Esophagus muscularis mucosa (tissue), 3 donors: ENCODE data around the gene ZNF670.

Experiments used
- POLR2A ChIP-seq: fragments of 450-650 bp; IDR thresholded peaks from one replicate; pipeline ENCODE4 v1.6.1; 2017; ENCODE audit warnings: antibody characterized with exemption, moderate library complexity, mild to moderate bottlenecking, low read depth
- POLR2AphosphoS5 ChIP-seq, 2 donors: sonication (generic); formaldehyde crosslinking; IDR thresholded peaks; one replicate each; pipeline ENCODE4 v1.6.1; 2017; ENCODE audit warnings: antibody characterized with exemption in 2 of 2
- TF ChIP-seq, protein P1 (sequence below), 3 experiments: fragments of 200-600 bp in 2 of 3; fragments of 450-650 bp in 1 of 3; sonication (generic) in 2 of 3; IDR thresholded peaks; one replicate each; pipeline ENCODE4 v1.5.1; 2017 to 2019; ENCODE audit warnings: antibody characterized with exemption in 3 of 3, mild to moderate bottlenecking in 2 of 3, moderate library complexity in 1 of 3

DNA sequence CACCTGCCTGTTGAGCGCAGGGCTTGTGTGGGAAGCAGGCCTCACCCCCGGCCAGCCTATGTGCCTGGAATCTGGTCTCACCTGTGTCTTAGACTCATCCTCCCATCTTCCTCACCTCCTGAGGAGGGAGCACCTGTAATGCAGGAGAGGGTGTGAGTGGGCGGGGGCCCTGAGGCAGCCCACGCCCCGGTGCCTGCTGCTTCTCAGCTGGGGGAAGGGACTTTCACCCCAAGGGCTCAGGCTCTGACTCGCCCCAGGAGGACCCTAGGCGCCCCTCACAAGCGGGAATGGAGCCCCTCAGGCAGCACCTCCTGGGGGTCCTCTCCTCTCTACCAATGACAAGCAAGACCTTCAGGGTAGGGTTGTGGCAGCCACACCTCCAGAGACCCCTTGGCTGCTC lies 6.7 kb upstream of the ZNF670 start:
- TF ChIP-seq, protein P1, sequence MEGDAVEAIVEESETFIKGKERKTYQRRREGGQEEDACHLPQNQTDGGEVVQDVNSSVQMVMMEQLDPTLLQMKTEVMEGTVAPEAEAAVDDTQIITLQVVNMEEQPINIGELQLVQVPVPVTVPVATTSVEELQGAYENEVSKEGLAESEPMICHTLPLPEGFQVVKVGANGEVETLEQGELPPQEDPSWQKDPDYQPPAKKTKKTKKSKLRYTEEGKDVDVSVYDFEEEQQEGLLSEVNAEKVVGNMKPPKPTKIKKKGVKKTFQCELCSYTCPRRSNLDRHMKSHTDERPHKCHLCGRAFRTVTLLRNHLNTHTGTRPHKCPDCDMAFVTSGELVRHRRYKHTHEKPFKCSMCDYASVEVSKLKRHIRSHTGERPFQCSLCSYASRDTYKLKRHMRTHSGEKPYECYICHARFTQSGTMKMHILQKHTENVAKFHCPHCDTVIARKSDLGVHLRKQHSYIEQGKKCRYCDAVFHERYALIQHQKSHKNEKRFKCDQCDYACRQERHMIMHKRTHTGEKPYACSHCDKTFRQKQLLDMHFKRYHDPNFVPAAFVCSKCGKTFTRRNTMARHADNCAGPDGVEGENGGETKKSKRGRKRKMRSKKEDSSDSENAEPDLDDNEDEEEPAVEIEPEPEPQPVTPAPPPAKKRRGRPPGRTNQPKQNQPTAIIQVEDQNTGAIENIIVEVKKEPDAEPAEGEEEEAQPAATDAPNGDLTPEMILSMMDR (IDR thresholded peaks at IDR 0.05): no peak
- no peak for TF ChIP-seq POLR2AphosphoS5 (IDR thresholded peaks at IDR 0.05)
- TF ChIP-seq POLR2A: no peak
